ENCODE measurements around the gene LIN7A.

The LIN7A gene

DNA sequence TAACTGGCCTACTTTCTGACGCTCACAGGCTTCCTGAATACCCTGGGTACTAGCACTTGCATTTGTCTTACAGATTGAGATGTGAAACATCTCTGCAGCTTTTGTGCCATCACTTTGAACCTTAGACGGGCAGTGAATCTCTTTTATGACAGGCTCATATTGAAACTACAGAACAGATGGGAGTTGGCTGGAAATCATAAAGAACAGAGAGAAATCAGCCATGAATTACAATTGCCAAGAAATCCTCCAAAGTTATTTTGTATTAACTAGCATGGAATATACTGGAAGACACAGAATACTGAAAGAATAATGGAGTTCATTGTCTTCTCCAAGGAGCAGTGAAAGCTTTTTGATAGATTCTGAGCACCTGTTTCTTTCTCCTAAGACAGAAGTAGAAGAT lies 188.3 kb downstream of the LIN7A start:
- DNase-seq (ENCODE audit: low spot score), result no peak

DNA sequence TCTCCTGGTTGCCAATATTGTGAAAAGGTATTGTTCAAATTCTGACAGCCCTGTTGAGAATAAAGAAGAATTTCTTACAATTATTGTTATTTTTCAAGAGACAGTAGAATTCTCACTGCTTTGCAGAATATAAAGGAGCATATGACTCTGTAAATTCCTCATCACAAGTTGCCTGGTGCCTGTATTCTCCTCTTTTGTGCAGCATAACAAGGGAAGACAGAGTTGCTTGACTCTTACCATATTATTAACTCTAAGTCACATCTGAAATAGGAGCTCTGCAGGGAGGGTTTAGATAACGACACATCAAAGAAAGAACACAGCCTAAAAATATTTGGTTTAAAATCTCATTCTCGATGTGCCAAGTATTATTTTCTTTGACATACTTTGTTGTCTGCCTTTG lies 189.9 kb downstream of the LIN7A start:
- DNase-seq (ENCODE audit: low spot score), result no peak

DNA sequence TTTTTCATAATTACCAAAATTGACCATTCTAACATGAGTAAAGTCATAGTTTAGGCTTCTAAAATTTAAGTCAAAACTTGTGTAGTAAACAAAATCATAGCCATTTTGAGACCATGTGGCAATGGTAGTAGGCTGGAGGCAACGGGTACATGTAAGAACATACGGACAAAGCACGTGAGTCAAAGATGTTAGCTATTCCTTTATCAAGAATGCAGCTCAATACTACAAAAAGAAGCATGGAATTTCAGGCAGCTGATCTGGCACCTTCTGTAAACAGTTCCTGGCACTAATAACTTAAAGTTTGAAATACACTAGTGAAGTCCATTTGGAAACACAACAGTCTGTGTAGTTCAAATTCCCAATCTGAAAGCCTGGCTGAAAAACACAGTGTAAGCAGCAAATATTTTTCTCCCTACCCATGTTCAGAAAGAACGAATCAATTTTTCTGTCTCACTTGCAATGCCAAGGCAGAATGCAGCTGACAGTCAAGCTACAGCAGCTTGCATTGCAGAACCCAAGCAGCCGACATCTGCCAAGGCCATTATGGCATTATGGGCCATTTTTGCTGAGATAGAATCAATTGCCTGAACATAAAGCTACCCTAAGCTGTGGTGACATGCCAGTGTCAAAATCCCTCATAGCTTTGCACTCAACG lies 191.8 kb downstream of the LIN7A start:
- DNase-seq (ENCODE audit: low spot score), result no peak
